HFFc6 (cell line): ENCODE data around the gene PPP4R1. TPM values are rescaled to one million over a fixed set of nuclear protein-coding genes. Genes with fewer than 3 reads are reported as not detected.
A peak's percentile ranks its signal among the peaks of the same experiment; 100 is the strongest.

Experiments used
- DNase-seq: peaks from one replicate; pipeline ENCODE4 v3.0.0-alpha.2; 2018
- H3K27ac Mint-ChIP-seq: 2 replicates; pipeline ENCODE4 v1.8.0; 2020; ENCODE audit warnings: mild to moderate bottlenecking, mixed read lengths
- H3K27me3 Mint-ChIP-seq: 2 replicates; pipeline ENCODE4 v1.8.0; 2021; ENCODE audit warnings: mild to moderate bottlenecking, moderate library complexity, mixed read lengths; ENCODE audit not compliant: insufficient read depth
- H3K36me3 Mint-ChIP-seq: 2 replicates; pipeline ENCODE4 v1.8.0; 2021; ENCODE audit warnings: low read depth, mixed read lengths
- H3K4me1 Mint-ChIP-seq: 2 replicates; pipeline ENCODE4 v1.8.0; 2020; ENCODE audit warnings: low read depth, mixed read lengths
- H3K4me3 Mint-ChIP-seq: 2 replicates; pipeline ENCODE4 v1.8.0; 2020; ENCODE audit warnings: mild to moderate bottlenecking, moderate library complexity, mixed read lengths
- H3K9me3 Mint-ChIP-seq: 2 replicates; pipeline ENCODE4 v1.8.0; 2020; ENCODE audit warnings: mild to moderate bottlenecking, mixed read lengths
- total RNA-seq, 6 experiments: library from RNA; stranded (reverse); fragmentation: NEBNext Ultra II Directional; extraction: Animal tissue kit (Norgen Biotek cat#: 25700); gene quantifications; 2 replicates in 1 of 6; 3 replicates in 5 of 6; pipeline ENCODE4 v1.2.3, GENCODE V29; 2021
- TF ChIP-seq, protein P1 (sequence below): fragments of 200-600 bp; sonication (generic); IDR thresholded peaks from 2 replicates; pipeline ENCODE4 v1.5.0; 2021; ENCODE audit warnings: antibody characterized with exemption, mild to moderate bottlenecking

Gene PPP4R1
- total RNA-seq, 6 experiments from 2014 or later: 83.0 to 107 (median 103) TPM

DNA sequence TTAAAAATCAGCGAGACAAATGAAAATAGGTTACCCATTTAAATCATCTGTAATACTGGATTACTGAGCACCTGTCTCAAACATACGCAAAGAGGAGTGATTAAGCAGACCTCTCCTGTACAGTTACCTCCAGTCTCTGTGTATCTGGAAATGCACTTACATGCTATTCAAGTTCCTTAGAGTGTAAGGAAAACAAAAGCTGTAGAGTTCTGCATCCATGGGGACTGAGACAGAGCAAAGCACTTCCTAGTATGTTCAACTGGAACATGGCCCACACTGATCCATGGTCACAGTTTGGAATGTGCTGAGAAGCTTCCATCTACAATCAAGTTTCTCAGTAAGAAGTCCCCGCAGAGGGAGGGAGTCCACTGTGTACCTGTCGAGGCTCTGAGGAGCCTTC lies 63.9 kb downstream of the PPP4R1 start:
- H3K4me3 Mint-ChIP-seq: no peak overlapping the region
- no peak overlapping the region for H3K27ac Mint-ChIP-seq
- no peaks in the 10 kb centered on the region for H3K4me1 Mint-ChIP-seq
- no peak for DNase-seq
- peaks cover 72% of the 10 kb centered on the region for H3K36me3 Mint-ChIP-seq
- no peaks in the 10 kb centered on the region for H3K9me3 Mint-ChIP-seq
- H3K27me3 Mint-ChIP-seq: peaks cover 2% of the 10 kb centered on the region
- TF ChIP-seq, protein P1, sequence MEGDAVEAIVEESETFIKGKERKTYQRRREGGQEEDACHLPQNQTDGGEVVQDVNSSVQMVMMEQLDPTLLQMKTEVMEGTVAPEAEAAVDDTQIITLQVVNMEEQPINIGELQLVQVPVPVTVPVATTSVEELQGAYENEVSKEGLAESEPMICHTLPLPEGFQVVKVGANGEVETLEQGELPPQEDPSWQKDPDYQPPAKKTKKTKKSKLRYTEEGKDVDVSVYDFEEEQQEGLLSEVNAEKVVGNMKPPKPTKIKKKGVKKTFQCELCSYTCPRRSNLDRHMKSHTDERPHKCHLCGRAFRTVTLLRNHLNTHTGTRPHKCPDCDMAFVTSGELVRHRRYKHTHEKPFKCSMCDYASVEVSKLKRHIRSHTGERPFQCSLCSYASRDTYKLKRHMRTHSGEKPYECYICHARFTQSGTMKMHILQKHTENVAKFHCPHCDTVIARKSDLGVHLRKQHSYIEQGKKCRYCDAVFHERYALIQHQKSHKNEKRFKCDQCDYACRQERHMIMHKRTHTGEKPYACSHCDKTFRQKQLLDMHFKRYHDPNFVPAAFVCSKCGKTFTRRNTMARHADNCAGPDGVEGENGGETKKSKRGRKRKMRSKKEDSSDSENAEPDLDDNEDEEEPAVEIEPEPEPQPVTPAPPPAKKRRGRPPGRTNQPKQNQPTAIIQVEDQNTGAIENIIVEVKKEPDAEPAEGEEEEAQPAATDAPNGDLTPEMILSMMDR: no peak

DNA sequence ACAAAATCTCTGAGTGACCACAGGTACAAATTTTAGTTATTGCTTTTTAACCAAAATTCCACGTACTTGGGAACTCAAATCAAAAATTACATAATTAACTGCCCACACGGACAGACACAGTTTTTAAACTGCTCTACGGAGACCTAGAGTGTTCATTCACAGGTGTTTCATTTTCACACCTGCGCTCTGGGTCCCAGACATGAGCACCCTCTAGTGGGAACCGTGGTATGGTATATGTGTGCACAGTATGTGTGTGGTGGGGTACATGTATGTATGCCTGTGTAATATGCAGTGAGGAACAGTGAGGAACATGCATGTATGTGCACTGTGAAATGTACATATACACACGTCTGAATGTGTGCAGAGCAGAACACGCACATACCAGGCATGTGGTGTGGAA lies 65.0 kb downstream of the PPP4R1 start:
- peaks cover 71% of the 10 kb centered on the region for H3K36me3 Mint-ChIP-seq
- peak overlapping the region; percentile 36; the same call in 1 of the 2 replicates for H3K27ac Mint-ChIP-seq
- peaks cover 2% of the 10 kb centered on the region for H3K27me3 Mint-ChIP-seq

GRCh38 chr18:9547782-9548181 lies 66.6 kb downstream of the PPP4R1 start:
- Mint-ChIP-seq H3K36me3 (peaks cover 60% of the 10 kb centered on the region), H3K9me3 (no peaks in the 10 kb centered on the region), H3K4me1 (peaks cover 9% of the 10 kb centered on the region; the same call in 1 of the 2 replicates), H3K4me3 (no peak overlapping the region), H3K27me3 (peaks cover 4% of the 10 kb centered on the region), H3K27ac (no peak overlapping the region)
- TF ChIP-seq, protein P1: no peak
- no peak for DNase-seq

More for the DNA sequence above, 65.0 kb downstream of the PPP4R1 start:
- TF ChIP-seq, protein P1: peak; percentile 49
- H3K4me3 Mint-ChIP-seq: no peak overlapping the region
- no peaks in the 10 kb centered on the region for H3K9me3 Mint-ChIP-seq
- peaks cover 1% of the 10 kb centered on the region; the same call in 1 of the 2 replicates for H3K4me1 Mint-ChIP-seq
- no peak for DNase-seq

DNA sequence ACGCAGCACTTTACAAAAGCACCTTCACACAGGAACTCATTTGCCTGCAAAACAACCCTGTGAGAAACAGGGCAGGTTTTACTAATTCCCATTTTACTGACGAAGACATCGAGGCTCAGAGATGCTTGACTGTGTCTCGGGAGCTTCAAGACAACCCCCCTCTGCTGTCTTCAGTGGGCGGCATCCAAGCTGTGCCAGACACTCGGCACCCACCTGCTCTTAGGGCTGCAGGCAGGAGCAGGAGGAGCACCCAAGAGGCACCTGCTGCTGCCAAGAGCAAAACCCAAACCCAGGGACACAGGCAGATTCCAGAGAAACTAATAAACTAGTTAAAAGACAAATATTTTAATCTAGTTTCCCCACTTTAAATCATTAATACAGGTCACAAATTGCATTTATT lies 67.9 kb downstream of the PPP4R1 start:
- peaks cover 4% of the 10 kb centered on the region for H3K27me3 Mint-ChIP-seq
- H3K9me3 Mint-ChIP-seq: no peaks in the 10 kb centered on the region
- no peak overlapping the region for H3K27ac Mint-ChIP-seq
- TF ChIP-seq, protein P1: no peak
- no peak for DNase-seq
- peaks cover 12% of the 10 kb centered on the region for H3K4me1 Mint-ChIP-seq
- no peak overlapping the region for H3K4me3 Mint-ChIP-seq
- peaks cover 54% of the 10 kb centered on the region for H3K36me3 Mint-ChIP-seq

GRCh38 chr18:9545029-9545428 lies 69.3 kb downstream of the PPP4R1 start:
- TF ChIP-seq, protein P1: no peak
- Mint-ChIP-seq H3K4me1 (peaks cover 21% of the 10 kb centered on the region), H3K27ac (peak overlapping the region; percentile 5; the same call in 1 of the 2 replicates), H3K9me3 (no peaks in the 10 kb centered on the region), H3K4me3 (no peak overlapping the region), H3K36me3 (peaks cover 57% of the 10 kb centered on the region), H3K27me3 (peaks cover 4% of the 10 kb centered on the region)
- DNase-seq: no peak

DNA sequence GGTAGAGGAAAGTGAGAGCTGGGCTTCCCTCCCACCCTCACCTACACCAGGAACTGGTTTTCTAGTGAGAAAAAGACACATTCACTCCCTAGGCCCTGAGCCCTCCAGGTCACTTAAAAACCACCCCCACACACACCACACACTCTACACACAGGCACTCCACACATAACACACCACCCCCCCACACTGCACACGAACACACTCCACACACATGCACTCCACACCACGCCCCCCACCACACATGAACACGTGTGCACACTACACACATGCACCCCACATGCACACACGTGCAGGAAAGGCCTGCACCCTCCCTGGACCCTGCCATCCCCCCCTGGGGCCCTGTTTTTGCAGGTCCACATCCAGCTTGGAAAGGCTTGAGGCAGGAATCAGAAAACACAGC lies 71.4 kb downstream of the PPP4R1 start:
- H3K27ac Mint-ChIP-seq: no peak overlapping the region
- TF ChIP-seq, protein P1: no peak
- H3K27me3 Mint-ChIP-seq: peaks cover 4% of the 10 kb centered on the region
- no peak overlapping the region for H3K4me3 Mint-ChIP-seq
- no peak for DNase-seq
- no peaks in the 10 kb centered on the region for H3K9me3 Mint-ChIP-seq
- H3K4me1 Mint-ChIP-seq: peaks cover 42% of the 10 kb centered on the region
- peaks cover 42% of the 10 kb centered on the region for H3K36me3 Mint-ChIP-seq
